GM19351 (cell line): ENCODE measurements around the gene BICC1.
A peak's percentile ranks its signal among the peaks of the same experiment; 100 is the strongest.

Experiments
- ATAC-seq: cut with Tn5 transposase; IDR thresholded peaks from one replicate; pipeline ENCODE4 v1.9.1; 2021; ENCODE audit warnings: mild to moderate bottlenecking, moderate library complexity; ENCODE audit not compliant: unreplicated experiment

BICC1 gene

GRCh38 chr10:58512491-58513187 lies at the start of gene BICC1:
BICC1 (plus strand) TSS chr10:58512872; CDS start chr10:58513144, 272 bp downstream.
- peak; percentile 56 for ATAC-seq

- no peak for ATAC-seq
Observed at GRCh38 chr10:58464956-58465355, 47.7 kb upstream of the BICC1 start.

GRCh38 chr10:58465629-58466028 lies 47.0 kb upstream of the BICC1 start:
- no peak for ATAC-seq

- ATAC-seq, result no peak
Observed at GRCh38 chr10:58467931-58468635, 44.6 kb upstream of the BICC1 start.

- no peak for ATAC-seq
Observed at GRCh38 chr10:58473976-58474375, 38.7 kb upstream of the BICC1 start.

GRCh38 chr10:58475322-58476277 lies 37.1 kb upstream of the BICC1 start:
- ATAC-seq, result no peak

GRCh38 chr10:58477122-58477521 lies 35.5 kb upstream of the BICC1 start:
- no peak for ATAC-seq

GRCh38 chr10:58477902-58478301 lies 34.8 kb upstream of the BICC1 start:
- ATAC-seq, result no peak

GRCh38 chr10:58479045-58479444 lies 33.6 kb upstream of the BICC1 start:
- ATAC-seq, result no peak

- no peak for ATAC-seq
Observed at GRCh38 chr10:58480321-58480720, 32.4 kb upstream of the BICC1 start.

- no peak for ATAC-seq
Observed at GRCh38 chr10:58481569-58482109, 31.0 kb upstream of the BICC1 start.

- ATAC-seq, result no peak
Observed at GRCh38 chr10:58486821-58487220, 25.9 kb upstream of the BICC1 start.

- no peak for ATAC-seq
Observed at GRCh38 chr10:58488921-58489320, 23.8 kb upstream of the BICC1 start.

GRCh38 chr10:58502956-58503355 lies 9.7 kb upstream of the BICC1 start:
- ATAC-seq, result no peak

- no peak for ATAC-seq
Observed at GRCh38 chr10:58508316-58508715, 4.4 kb upstream of the BICC1 start.

- no peak for ATAC-seq
Observed at GRCh38 chr10:58511765-58512490, 744 bp upstream of the BICC1 start.

GRCh38 chr10:58513188-58514110 lies 777 bp downstream of the BICC1 start:
- ATAC-seq, result peak; percentile 1

- ATAC-seq, result no peak
Observed at GRCh38 chr10:58514111-58514770, 1.6 kb downstream of the BICC1 start.
